HG03432 (cell line): ENCODE data around the gene BUB1B.

ENCODE experiments used
- ATAC-seq: cut with Tn5 transposase; IDR thresholded peaks from one replicate; pipeline ENCODE4 v1.9.1; 2021; ENCODE audit warnings: mild to moderate bottlenecking, moderate library complexity; ENCODE audit not compliant: unreplicated experiment

BUB1B gene

GRCh38 chr15:40182358-40183029, 21.6 kb downstream of the BUB1B start:
- no peak for ATAC-seq

GRCh38 chr15:40183636-40184463, 23.0 kb downstream of the BUB1B start:
- ATAC-seq = no peak

GRCh38 chr15:40190591-40190990, 29.7 kb downstream of the BUB1B start:
- no peak for ATAC-seq

GRCh38 chr15:40192942-40193341, 32.1 kb downstream of the BUB1B start:
- no peak for ATAC-seq

GRCh38 chr15:40197434-40197833, 36.6 kb downstream of the BUB1B start:
- ATAC-seq = no peak

GRCh38 chr15:40198355-40199085, 37.7 kb downstream of the BUB1B start:
- ATAC-seq = no peak

GRCh38 chr15:40204100-40204499, 43.2 kb downstream of the BUB1B start:
- ATAC-seq = no peak

- ATAC-seq = no peak
Measured at GRCh38 chr15:40217166-40217824, 56.4 kb downstream of the BUB1B start.

GRCh38 chr15:40219801-40220200, 58.9 kb downstream of the BUB1B start:
- ATAC-seq = no peak

- no peak for ATAC-seq
Measured at GRCh38 chr15:40222131-40222530, 61.3 kb downstream of the BUB1B start.

GRCh38 chr15:40226736-40227135, 65.9 kb downstream of the BUB1B start:
- ATAC-seq = no peak

- no peak for ATAC-seq
Measured at GRCh38 chr15:40229316-40229715, 68.4 kb downstream of the BUB1B start.

GRCh38 chr15:40229956-40230355, 69.1 kb downstream of the BUB1B start:
- no peak for ATAC-seq

GRCh38 chr15:40232625-40233070, 71.8 kb downstream of the BUB1B start:
- ATAC-seq = no peak

GRCh38 chr15:40233727-40234577, 73.1 kb downstream of the BUB1B start:
- no peak for ATAC-seq

- no peak for ATAC-seq
Measured at GRCh38 chr15:40234783-40235182, 73.9 kb downstream of the BUB1B start.

GRCh38 chr15:40235201-40235885, 74.5 kb downstream of the BUB1B start:
- no peak for ATAC-seq

GRCh38 chr15:40238532-40239403, 77.9 kb downstream of the BUB1B start, which contains the start of gene PAK6:
Gene PAK6, plus strand, starts transcription at chr15:40239063. Its CDS starts 25,723 bp downstream, at chr15:40264786.
- no peak for ATAC-seq

GRCh38 chr15:40239404-40239692, 78.5 kb downstream of the BUB1B start:
- ATAC-seq = no peak
